HepG2 (cell line): Measurements from ENCODE around the gene ANAPC2. TPM values are rescaled to one million over a fixed set of nuclear protein-coding genes. Genes with fewer than 3 reads are reported as not detected.

Experiments
- ETV5 ChIP-seq: IDR thresholded peaks from 2 replicates; pipeline ENCODE4 v1.6.1; 2018; ENCODE audit warnings: missing biosample characterization, missing genetic modification reagents, inconsistent platforms, borderline replicate concordance
- GTF2F1 ChIP-seq: fragments of 150-350 bp; IDR thresholded peaks from 2 replicates; pipeline ENCODE4 v1.6.1; 2014; ENCODE audit warnings: low read length
- KMT2A ChIP-seq: sonication (generic); formaldehyde crosslinking; IDR thresholded peaks from 2 replicates; pipeline ENCODE4 v1.4.0; 2020; ENCODE audit warnings: missing genetic modification reagents
- MED1 ChIP-seq: sonication (generic); formaldehyde crosslinking; IDR thresholded peaks from 2 replicates; pipeline ENCODE4 v1.4.0; 2020; ENCODE audit warnings: missing genetic modification reagents
- MIXL1 ChIP-seq: IDR thresholded peaks from 2 replicates; pipeline ENCODE4 v1.6.1; 2016
- MXI1 ChIP-seq: IDR thresholded peaks from 3 replicates; pipeline ENCODE4 v1.6.1; 2012; ENCODE audit warnings: low read depth, low read length, inconsistent platforms, borderline replicate concordance
- SAP130 ChIP-seq: IDR thresholded peaks from 2 replicates; pipeline ENCODE4 v1.6.1; 2016; ENCODE audit warnings: low read depth
- TEAD3 ChIP-seq: optimal IDR thresholded peaks from 2 replicates; pipeline ENCODE3; 2016; ENCODE audit warnings: borderline replicate concordance
- ZNF205 ChIP-seq: IDR thresholded peaks from 2 replicates; pipeline ENCODE4 v1.6.1; 2018; ENCODE audit warnings: missing biosample characterization, missing genetic modification reagents
- ZNF207 ChIP-seq: fragments of 450-650 bp; IDR thresholded peaks from 2 replicates; pipeline ENCODE4 v1.6.1; 2016; ENCODE audit warnings: antibody characterized with exemption, borderline replicate concordance
- ZNF263 ChIP-seq: sonication (generic); formaldehyde crosslinking; IDR thresholded peaks from 2 replicates; pipeline ENCODE4 v1.4.0; 2020; ENCODE audit warnings: missing genetic modification reagents
- ZNF782 ChIP-seq: sonication (generic); formaldehyde crosslinking; IDR thresholded peaks from 2 replicates; pipeline ENCODE4 v1.4.0; 2020; ENCODE audit warnings: missing genetic modification reagents, mild to moderate bottlenecking, borderline replicate concordance
- polyA plus RNA-seq, 8 experiments: library from polyadenylated mRNA; depleted of rRNA in 3 of 8; stranded (reverse) in 7 of 8; unstranded in 1 of 8; fragments of >200 nt; fragmentation: Illumina TruSeq in 4 of 8; extraction: Trizol in 4 of 8; gene quantifications; 2 replicates each; pipeline versions ENCODE4 v1.2.1 to v1.2.3, GENCODE V29; 2011 to 2016; ENCODE audit warnings: low read depth in 4 of 8, missing spikeins in 1 of 8, mixed read lengths in 1 of 8; ENCODE audit not compliant: insufficient read depth in 1 of 8
- total RNA-seq, 5 experiments: library from RNA; depleted of rRNA; stranded (reverse); fragments of >200 nt; fragmentation: Illumina TruSeq; extraction: Trizol; gene quantifications; 2 replicates each; pipeline ENCODE4 v1.2.3, GENCODE V29; 2016; ENCODE audit warnings: low read depth in 1 of 5
- TF ChIP-seq, protein P1 (sequence below): sonication (generic); formaldehyde crosslinking; conservative IDR thresholded peaks from 2 replicates; pipeline ENCODE4 v1.8.0; 2022; ENCODE audit warnings: mild to moderate bottlenecking, moderate library complexity, missing genetic modification reagents
- TF ChIP-seq, protein P2 (sequence below): IDR thresholded peaks from 2 replicates; pipeline ENCODE4 v1.6.1; 2016; ENCODE audit warnings: missing compliant biosample characterization, missing genetic modification reagents, borderline replicate concordance
- TF ChIP-seq, protein P3 (sequence below): sonication (generic); formaldehyde crosslinking; IDR thresholded peaks from 2 replicates; pipeline ENCODE4 v1.5.1; 2020; ENCODE audit warnings: mild to moderate bottlenecking, missing genetic modification reagents, moderate library complexity
- TF ChIP-seq, protein P4 (sequence below): sonication (generic); formaldehyde crosslinking; IDR thresholded peaks from 2 replicates; pipeline ENCODE4 v1.4.0; 2020; ENCODE audit warnings: missing genetic modification reagents
- TF ChIP-seq, protein P5 (sequence below): sonication (generic); formaldehyde crosslinking; IDR thresholded peaks from 2 replicates; pipeline ENCODE4 v1.4.0; 2020; ENCODE audit warnings: missing genetic modification reagents; ENCODE audit errors: not compliant biosample characterization
- TF ChIP-seq, protein P6 (sequence below): sonication (generic); formaldehyde crosslinking; IDR thresholded peaks from 2 replicates; pipeline ENCODE4 v1.4.0; 2020; ENCODE audit warnings: missing genetic modification reagents

Gene ANAPC2
- total and polyA plus RNA-seq, 2 of the 13 experiments (the other 11 are each of a cell fraction or from before 2014, with no cell fraction given) = 12.3 to 15.4 TPM

DNA sequence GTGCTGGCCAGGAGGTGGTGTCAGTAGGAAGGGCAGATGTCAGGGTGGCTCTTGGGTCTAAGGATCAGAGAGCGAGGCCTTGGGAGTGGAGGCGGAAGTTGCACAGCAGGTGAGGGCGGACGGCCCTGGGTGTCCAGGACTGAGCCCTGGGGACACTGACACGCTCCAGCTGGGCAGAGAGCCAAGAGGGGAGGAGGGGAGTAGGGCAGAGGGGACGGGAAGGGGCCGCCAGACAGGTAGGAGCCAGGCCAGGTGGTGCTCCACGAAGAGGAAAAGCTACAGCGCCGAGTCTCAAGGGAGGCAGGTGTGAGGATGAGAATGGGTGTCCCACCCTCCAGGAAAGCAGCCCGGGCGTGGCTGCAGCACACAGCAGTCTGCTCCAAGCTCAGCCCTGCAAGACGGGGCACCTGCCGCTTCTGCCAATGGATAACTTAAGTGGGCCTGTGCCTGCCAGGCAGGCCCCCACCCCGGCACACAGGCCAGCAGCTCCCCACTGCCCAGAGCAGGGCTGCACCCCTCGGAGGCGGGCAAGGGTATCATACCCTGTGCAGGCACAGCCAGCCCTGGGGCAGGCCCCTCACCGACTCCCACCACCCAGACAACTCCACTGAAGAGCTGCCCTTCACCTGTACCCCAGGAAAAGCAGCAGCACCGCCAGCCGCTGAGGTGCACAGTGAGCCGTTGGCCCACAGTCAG, 7.3 kb upstream of the ANAPC2 start (continued):
- TF ChIP-seq, protein P1, sequence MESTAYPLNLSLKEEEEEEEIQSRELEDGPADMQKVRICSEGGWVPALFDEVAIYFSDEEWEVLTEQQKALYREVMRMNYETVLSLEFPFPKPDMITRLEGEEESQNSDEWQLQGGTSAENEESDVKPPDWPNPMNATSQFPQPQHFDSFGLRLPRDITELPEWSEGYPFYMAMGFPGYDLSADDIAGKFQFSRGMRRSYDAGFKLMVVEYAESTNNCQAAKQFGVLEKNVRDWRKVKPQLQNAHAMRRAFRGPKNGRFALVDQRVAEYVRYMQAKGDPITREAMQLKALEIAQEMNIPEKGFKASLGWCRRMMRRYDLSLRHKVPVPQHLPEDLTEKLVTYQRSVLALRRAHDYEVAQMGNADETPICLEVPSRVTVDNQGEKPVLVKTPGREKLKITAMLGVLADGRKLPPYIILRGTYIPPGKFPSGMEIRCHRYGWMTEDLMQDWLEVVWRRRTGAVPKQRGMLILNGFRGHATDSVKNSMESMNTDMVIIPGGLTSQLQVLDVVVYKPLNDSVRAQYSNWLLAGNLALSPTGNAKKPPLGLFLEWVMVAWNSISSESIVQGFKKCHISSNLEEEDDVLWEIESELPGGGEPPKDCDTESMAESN (CRISPR knock-in tag) = 0 out of 2 replicates have a peak, but pooled peaks have one; percentile 34
- TF ChIP-seq, protein P2, sequence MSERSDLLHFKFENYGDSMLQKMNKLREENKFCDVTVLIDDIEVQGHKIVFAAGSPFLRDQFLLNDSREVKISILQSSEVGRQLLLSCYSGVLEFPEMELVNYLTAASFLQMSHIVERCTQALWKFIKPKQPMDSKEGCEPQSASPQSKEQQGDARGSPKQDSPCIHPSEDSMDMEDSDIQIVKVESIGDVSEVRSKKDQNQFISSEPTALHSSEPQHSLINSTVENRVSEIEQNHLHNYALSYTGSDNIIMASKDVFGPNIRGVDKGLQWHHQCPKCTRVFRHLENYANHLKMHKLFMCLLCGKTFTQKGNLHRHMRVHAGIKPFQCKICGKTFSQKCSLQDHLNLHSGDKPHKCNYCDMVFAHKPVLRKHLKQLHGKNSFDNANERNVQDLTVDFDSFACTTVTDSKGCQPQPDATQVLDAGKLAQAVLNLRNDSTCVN (CRISPR knock-in tag) = no peak
- TF ChIP-seq, protein P3, sequence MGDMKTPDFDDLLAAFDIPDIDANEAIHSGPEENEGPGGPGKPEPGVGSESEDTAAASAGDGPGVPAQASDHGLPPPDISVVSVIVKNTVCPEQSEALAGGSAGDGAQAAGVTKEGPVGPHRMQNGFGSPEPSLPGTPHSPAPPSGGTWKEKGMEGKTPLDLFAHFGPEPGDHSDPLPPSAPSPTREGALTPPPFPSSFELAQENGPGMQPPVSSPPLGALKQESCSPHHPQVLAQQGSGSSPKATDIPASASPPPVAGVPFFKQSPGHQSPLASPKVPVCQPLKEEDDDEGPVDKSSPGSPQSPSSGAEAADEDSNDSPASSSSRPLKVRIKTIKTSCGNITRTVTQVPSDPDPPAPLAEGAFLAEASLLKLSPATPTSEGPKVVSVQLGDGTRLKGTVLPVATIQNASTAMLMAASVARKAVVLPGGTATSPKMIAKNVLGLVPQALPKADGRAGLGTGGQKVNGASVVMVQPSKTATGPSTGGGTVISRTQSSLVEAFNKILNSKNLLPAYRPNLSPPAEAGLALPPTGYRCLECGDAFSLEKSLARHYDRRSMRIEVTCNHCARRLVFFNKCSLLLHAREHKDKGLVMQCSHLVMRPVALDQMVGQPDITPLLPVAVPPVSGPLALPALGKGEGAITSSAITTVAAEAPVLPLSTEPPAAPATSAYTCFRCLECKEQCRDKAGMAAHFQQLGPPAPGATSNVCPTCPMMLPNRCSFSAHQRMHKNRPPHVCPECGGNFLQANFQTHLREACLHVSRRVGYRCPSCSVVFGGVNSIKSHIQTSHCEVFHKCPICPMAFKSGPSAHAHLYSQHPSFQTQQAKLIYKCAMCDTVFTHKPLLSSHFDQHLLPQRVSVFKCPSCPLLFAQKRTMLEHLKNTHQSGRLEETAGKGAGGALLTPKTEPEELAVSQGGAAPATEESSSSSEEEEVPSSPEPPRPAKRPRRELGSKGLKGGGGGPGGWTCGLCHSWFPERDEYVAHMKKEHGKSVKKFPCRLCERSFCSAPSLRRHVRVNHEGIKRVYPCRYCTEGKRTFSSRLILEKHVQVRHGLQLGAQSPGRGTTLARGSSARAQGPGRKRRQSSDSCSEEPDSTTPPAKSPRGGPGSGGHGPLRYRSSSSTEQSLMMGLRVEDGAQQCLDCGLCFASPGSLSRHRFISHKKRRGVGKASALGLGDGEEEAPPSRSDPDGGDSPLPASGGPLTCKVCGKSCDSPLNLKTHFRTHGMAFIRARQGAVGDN (CRISPR knock-in tag) = peak; percentile 67
- no peak for TF ChIP-seq ZNF782
- TF ChIP-seq, protein P4, sequence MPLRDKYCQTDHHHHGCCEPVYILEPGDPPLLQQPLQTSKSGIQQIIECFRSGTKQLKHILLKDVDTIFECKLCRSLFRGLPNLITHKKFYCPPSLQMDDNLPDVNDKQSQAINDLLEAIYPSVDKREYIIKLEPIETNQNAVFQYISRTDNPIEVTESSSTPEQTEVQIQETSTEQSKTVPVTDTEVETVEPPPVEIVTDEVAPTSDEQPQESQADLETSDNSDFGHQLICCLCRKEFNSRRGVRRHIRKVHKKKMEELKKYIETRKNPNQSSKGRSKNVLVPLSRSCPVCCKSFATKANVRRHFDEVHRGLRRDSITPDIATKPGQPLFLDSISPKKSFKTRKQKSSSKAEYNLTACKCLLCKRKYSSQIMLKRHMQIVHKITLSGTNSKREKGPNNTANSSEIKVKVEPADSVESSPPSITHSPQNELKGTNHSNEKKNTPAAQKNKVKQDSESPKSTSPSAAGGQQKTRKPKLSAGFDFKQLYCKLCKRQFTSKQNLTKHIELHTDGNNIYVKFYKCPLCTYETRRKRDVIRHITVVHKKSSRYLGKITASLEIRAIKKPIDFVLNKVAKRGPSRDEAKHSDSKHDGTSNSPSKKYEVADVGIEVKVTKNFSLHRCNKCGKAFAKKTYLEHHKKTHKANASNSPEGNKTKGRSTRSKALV = no peak
- TF ChIP-seq, protein P5, sequence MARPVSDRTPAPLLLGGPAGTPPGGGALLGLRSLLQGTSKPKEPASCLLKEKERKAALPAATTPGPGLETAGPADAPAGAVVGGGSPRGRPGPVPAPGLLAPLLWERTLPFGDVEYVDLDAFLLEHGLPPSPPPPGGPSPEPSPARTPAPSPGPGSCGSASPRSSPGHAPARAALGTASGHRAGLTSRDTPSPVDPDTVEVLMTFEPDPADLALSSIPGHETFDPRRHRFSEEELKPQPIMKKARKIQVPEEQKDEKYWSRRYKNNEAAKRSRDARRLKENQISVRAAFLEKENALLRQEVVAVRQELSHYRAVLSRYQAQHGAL (CRISPR knock-in tag) = no peak
- no peak for TF ChIP-seq MIXL1 (CRISPR knock-in tag)
- TF ChIP-seq ETV5 (CRISPR knock-in tag) = 0 out of 2 replicates have a peak, but pooled peaks have one; percentile 33
- no peak for TF ChIP-seq TEAD3
- TF ChIP-seq, protein P6, sequence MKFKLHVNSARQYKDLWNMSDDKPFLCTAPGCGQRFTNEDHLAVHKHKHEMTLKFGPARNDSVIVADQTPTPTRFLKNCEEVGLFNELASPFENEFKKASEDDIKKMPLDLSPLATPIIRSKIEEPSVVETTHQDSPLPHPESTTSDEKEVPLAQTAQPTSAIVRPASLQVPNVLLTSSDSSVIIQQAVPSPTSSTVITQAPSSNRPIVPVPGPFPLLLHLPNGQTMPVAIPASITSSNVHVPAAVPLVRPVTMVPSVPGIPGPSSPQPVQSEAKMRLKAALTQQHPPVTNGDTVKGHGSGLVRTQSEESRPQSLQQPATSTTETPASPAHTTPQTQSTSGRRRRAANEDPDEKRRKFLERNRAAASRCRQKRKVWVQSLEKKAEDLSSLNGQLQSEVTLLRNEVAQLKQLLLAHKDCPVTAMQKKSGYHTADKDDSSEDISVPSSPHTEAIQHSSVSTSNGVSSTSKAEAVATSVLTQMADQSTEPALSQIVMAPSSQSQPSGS (CRISPR knock-in tag) = no peak
- peak; percentile 17; the same call in 1 of the 2 replicates for TF ChIP-seq MED1 (CRISPR knock-in tag)
- no peak for TF ChIP-seq KMT2A (CRISPR knock-in tag)
- no peak for TF ChIP-seq MXI1
- TF ChIP-seq ZNF263 (CRISPR knock-in tag) = peak; percentile 95
- no peak for TF ChIP-seq ZNF207
- TF ChIP-seq SAP130 (CRISPR knock-in tag) = peak; percentile 38; the same call in 1 of the 2 replicates
- no peak for TF ChIP-seq ZNF205 (CRISPR knock-in tag)
- TF ChIP-seq GTF2F1 = no peak
